ENCODE data around the gene HLA-DRB1.

DNA sequence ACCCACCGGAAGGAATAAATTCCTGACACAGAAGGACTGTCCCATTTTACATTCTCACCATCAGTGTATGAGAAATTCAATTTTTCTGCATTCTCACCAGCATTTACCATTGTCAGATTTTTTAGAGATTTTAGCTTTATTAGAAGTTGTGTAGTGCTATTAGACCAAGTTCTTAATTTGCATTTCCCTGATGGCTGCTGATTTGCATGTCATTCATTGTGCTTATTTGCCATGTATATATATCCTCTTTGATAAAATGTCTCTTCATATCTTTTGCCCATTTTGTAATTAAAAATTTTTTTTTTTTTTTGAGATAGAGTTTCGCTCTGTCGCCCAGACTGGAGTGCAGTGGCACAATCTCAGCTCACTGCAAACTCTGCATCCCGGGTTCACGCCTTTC is 49.8 kb downstream of the HLA-DRB1 start:
- TF ChIP-seq FOSB (CRISPR knock-in tag; IDR thresholded peaks at IDR 0.05), result no peak
- TF ChIP-seq SMC3 (IDR thresholded peaks at IDR 0.05), result no peak
- no peak for TF ChIP-seq GATA3 (IDR thresholded peaks at IDR 0.05; ENCODE audit: borderline replicate concordance)
- no peak for TF ChIP-seq CEBPB (IDR thresholded peaks at IDR 0.05)
- TF ChIP-seq HOXA7 (CRISPR knock-in tag; IDR thresholded peaks at IDR 0.05), result no peak
- no peak for TF ChIP-seq ESRRA (IDR thresholded peaks at IDR 0.05; ENCODE audit: borderline replicate concordance, low read length)
- TF ChIP-seq CTCF (IDR thresholded peaks at IDR 0.05), result no peak
- TF ChIP-seq, protein P1, sequence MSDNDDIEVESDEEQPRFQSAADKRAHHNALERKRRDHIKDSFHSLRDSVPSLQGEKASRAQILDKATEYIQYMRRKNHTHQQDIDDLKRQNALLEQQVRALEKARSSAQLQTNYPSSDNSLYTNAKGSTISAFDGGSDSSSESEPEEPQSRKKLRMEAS (IDR thresholded peaks at IDR 0.05), result no peak
- no peak for TF ChIP-seq NR3C1 (IDR thresholded peaks at IDR 0.05)
- no peak for TF ChIP-seq KDM5A (IDR thresholded peaks at IDR 0.05)
- TF ChIP-seq HDAC2 (IDR thresholded peaks at IDR 0.05), result no peak

Measured in A549 (cell line).